Hypothalamus (tissue), 51 donors: ENCODE measurements around the gene SSH3.
"Not testable (repeated sequence)": the region's sequence is repeated elsewhere in the genome, so short reads cannot be mapped to it uniquely, and the experiment has no call there.

Experiments used
- DNase-seq, 51 donors: peaks; one replicate each; lab custom pipeline; 2025; lab: John Stamatoyannopoulos, UW

Gene SSH3

GRCh38 chr11:67308031-67308866 is 4.9 kb downstream of the SSH3 start:
- no peak for DNase-seq

GRCh38 chr11:67309166-67309565 is 5.8 kb downstream of the SSH3 start:
- DNase-seq: no peak

GRCh38 chr11:67309661-67310061 is 6.3 kb downstream of the SSH3 start:
- DNase-seq: no peak

GRCh38 chr11:67310246-67311050 is 7.1 kb downstream of the SSH3 start:
- DNase-seq: no peak

- DNase-seq: no peak
Measured at GRCh38 chr11:67311051-67311555, 7.8 kb downstream of the SSH3 start.

GRCh38 chr11:67311556-67312082 is 8.3 kb downstream of the SSH3 start:
- DNase-seq: no peak

- DNase-seq: no peak
Measured at GRCh38 chr11:67312187-67313021, 9.1 kb downstream of the SSH3 start.

GRCh38 chr11:67313125-67313890 is 10.0 kb downstream of the SSH3 start:
- DNase-seq: no peak

- DNase-seq: no peak
Measured at GRCh38 chr11:67314218-67314617, 10.9 kb downstream of the SSH3 start.

GRCh38 chr11:67315325-67315909 is 12.1 kb downstream of the SSH3 start:
- no peak for DNase-seq

- no peak for DNase-seq
Measured at GRCh38 chr11:67316882-67317204, 13.5 kb downstream of the SSH3 start.

- DNase-seq: peak; percentile 80 to 98 (median 94)
Measured at GRCh38 chr11:67317205-67317887, 14.0 kb downstream of the SSH3 start.

GRCh38 chr11:67317888-67318555 is 14.7 kb downstream of the SSH3 start:
- DNase-seq: peak in 4 of 51 donors; percentile 34 to 57 (median 52)

GRCh38 chr11:67318876-67319275 is 15.5 kb downstream of the SSH3 start:
- DNase-seq: not testable (repeated sequence)

- DNase-seq: no peak
Measured at GRCh38 chr11:67320011-67320410, 16.7 kb downstream of the SSH3 start.

- DNase-seq: no peak
Measured at GRCh38 chr11:67320691-67321090, 17.4 kb downstream of the SSH3 start.

GRCh38 chr11:67321313-67321871 is 18.1 kb downstream of the SSH3 start:
- DNase-seq: no peak

- no peak for DNase-seq
Measured at GRCh38 chr11:67322049-67322448, 18.7 kb downstream of the SSH3 start.
